PC-9 (cell line): Measurements from ENCODE around the gene HMGCS1. TPM values are rescaled to one million over a fixed set of nuclear protein-coding genes. Genes with fewer than 3 reads are reported as not detected.

Experiments
- Bru-seq: library from RNA; stranded (reverse); fragments of 400-500 nt; gene quantifications from one replicate; lab custom pipeline; 2021; lab: Mats Ljungman, UMichigan
- BruChase-seq, 2 experiments: library from RNA; stranded (reverse); fragments of 400-500 nt; gene quantifications; one replicate each; lab custom pipeline; 2021; lab: Mats Ljungman, UMichigan
- BruUV-seq: library from RNA; stranded (reverse); fragments of 400-500 nt; replicated peaks from 2 replicates; lab custom pipeline; 2021; lab: Mats Ljungman, UMichigan
- CTCF ChIA-PET: fragments of 300-600 bp; sonication (Branson Sonifier 250); formaldehyde crosslinking; loops from one replicate; lab custom pipeline; 2022; ENCODE audit warnings: antibody characterized with exemption; lab: Charles Lee
- POLR2A ChIA-PET: fragments of 300-600 bp; sonication (Branson Sonifier 250); formaldehyde crosslinking; loops from one replicate; lab custom pipeline; 2022; ENCODE audit warnings: antibody characterized with exemption; ENCODE audit not compliant: unreplicated experiment; lab: Charles Lee
- DNase-seq, 2 experiments: peaks; one replicate each; pipeline versions ENCODE4 v3.0.0 to v3.0.0-alpha.2; 2015 to 2022; ENCODE audit warnings: mixed read lengths in 1 of 2
- H2AFZ ChIP-seq: fragments of 200-600 bp; sonication (generic); 2 replicates; pipeline ENCODE4 v1.8.1; 2017; ENCODE audit warnings: antibody characterized with exemption
- H3F3A ChIP-seq: fragments of 200-600 bp; sonication (generic); 2 replicates; pipeline ENCODE4 v1.8.1; 2017; ENCODE audit warnings: antibody characterized with exemption, mild to moderate bottlenecking, low read depth; ENCODE audit not compliant: insufficient read depth
- H3K27ac ChIP-seq: fragments of 200-600 bp; sonication (generic); 2 replicates; pipeline ENCODE4 v1.6.1; 2016; ENCODE audit warnings: mixed run types
- H3K27me3 ChIP-seq: fragments of 200-600 bp; sonication (generic); 2 replicates; pipeline ENCODE4 v1.6.1; 2016; ENCODE audit warnings: low read depth, mixed run types; ENCODE audit not compliant: insufficient read depth
- H3K36me3 ChIP-seq: fragments of 200-600 bp; sonication (generic); 2 replicates; pipeline ENCODE4 v1.6.1; 2016; ENCODE audit warnings: low read depth, mixed run types
- H3K4me1 ChIP-seq: fragments of 200-600 bp; sonication (generic); replicated peaks from 2 replicates; pipeline ENCODE4 v1.6.1; 2016; ENCODE audit warnings: mixed run types; ENCODE audit not compliant: insufficient read depth
- H3K4me2 ChIP-seq: fragments of 200-600 bp; sonication (generic); 2 replicates; pipeline ENCODE4 v1.6.1; 2017; ENCODE audit warnings: mixed run types
- H3K4me3 ChIP-seq: fragments of 200-600 bp; sonication (generic); 2 replicates; pipeline ENCODE4 v1.6.1; 2016; ENCODE audit warnings: mixed run types
- H3K79me2 ChIP-seq: fragments of 200-600 bp; sonication (generic); 2 replicates; pipeline ENCODE4 v1.6.1; 2017; ENCODE audit warnings: low read depth, mixed run types
- H3K9me2 ChIP-seq: fragments of 200-600 bp; sonication (generic); 2 replicates; pipeline ENCODE4 v1.8.1; 2017; ENCODE audit warnings: mild to moderate bottlenecking; ENCODE audit not compliant: insufficient read depth
- H3K9me3 ChIP-seq: fragments of 200-600 bp; sonication (generic); 2 replicates; pipeline ENCODE4 v1.8.1; 2016; ENCODE audit warnings: low read depth; ENCODE audit not compliant: insufficient read depth
- H4K20me1 ChIP-seq: fragments of 200-600 bp; sonication (generic); 2 replicates; pipeline ENCODE4 v1.8.1; 2017; ENCODE audit not compliant: insufficient read depth
- CTCF ChIP-seq: fragments of 200-600 bp; sonication (generic); conservative IDR thresholded peaks from 2 replicates; pipeline ENCODE4 v1.6.1; 2017; ENCODE audit warnings: mixed run types, antibody characterized with exemption, mild to moderate bottlenecking, moderate library complexity
- EZH2 ChIP-seq: fragments of 200-600 bp; sonication (generic); IDR thresholded peaks from 2 replicates; pipeline ENCODE4 v1.8.0; 2017; ENCODE audit warnings: antibody characterized with exemption, low read depth
- intact Hi-C: fragments of 100-400 bp; cut with micrococcal nuclease; formaldehyde crosslinking; loops from one replicate; pipeline ENCODE4 v1.10.0; 2022; ENCODE audit not compliant: unreplicated experiment
- long read RNA-seq: library from polyadenylated mRNA; stranded (forward); transcript quantifications from one replicate; pipeline ENCODE4 v2.0.0, GENCODE V29; 2022
- total RNA-seq: library from RNA; stranded (reverse); gene quantifications from 2 replicates; pipeline ENCODE4 v1.2.3, GENCODE V29; 2021

The HMGCS1 gene
- total RNA-seq: 152 and 189 TPM in 2 replicates
- percentile 100 among the genes with signal in this experiment for Bru-seq, nascent RNA
- BruChase-seq, experiment 1, labeled RNA remaining after a 2-hour chase: percentile 99 among the genes with signal in this experiment
- percentile 99 among the genes with signal in this experiment for BruChase-seq, experiment 2, labeled RNA remaining after a 6-hour chase
- long read RNA-seq, partial matches to known transcripts: 7 of 59 reads
- long read RNA-seq, other reads (novel, unspliced or antisense): 46 of 59 reads

GRCh38 chr5:43313035-43313853 is at the start of gene HMGCS1:
TSS of gene HMGCS1 (minus strand) at chr5:43313412. CDS start at chr5:43298965, 14,447 bp downstream.
- Histone ChIP-seq H3K9me2 (no peaks in the 10 kb centered on the region), H3K4me3 (peak within 1 kb of the TSS; percentile 72), H3K36me3 (peaks cover 27% of the 10 kb centered on the region; the same call in 1 of the 2 replicates), H3K27me3 (no peaks in the 10 kb centered on the region), H3K27ac (peak within 1 kb of the TSS; percentile 73), H3F3A (peaks cover 39% of the 10 kb centered on the region), H4K20me1 (peaks cover 38% of the 10 kb centered on the region), H2AFZ (peak within 1 kb of the TSS; percentile 83), H3K9me3 (peaks cover 6% of the 10 kb centered on the region; the same call in 1 of the 2 replicates), H3K4me2 (peak within 1 kb of the TSS; percentile 78), H3K79me2 (peaks cover 50% of the 10 kb centered on the region), H3K4me1 (peaks cover 66% of the 10 kb centered on the region)
- DNase-seq: peak; percentile 100
- TF ChIP-seq CTCF (peak; percentile 24; the same call in 1 of the 2 replicates), EZH2 (no peak)
- no TSS peak for BruUV-seq
- ChIA-PET POLR2A (interaction anchor here (0.5 to 1.7 kb wide), 18 partner anchors 18 to 784 kb away, joined by 3 to 42 read pairs (median 4); partner anchors contain the start of genes C5orf34, TMEM267 and ZNF131), CTCF (interaction anchor here (0.6 to 3.5 kb wide), 3 partner anchors 76 to 362 kb away, joined by 3 to 35 read pairs (median 6); partner anchors contain the start of gene TMEM267)
- intact Hi-C loops: loop anchor here (1.0 to 10.0 kb wide), 13 partner anchors 76 to 459 kb away; partner anchors contain the start of genes C5orf34, NNT, PAIP1 and TMEM267

GRCh38 chr5:43358726-43359125 is 45.5 kb upstream of the HMGCS1 start:
- TF ChIP-seq EZH2 (no peak), CTCF (no peak)
- no peaks in the 10 kb centered on the region for H3K27me3 ChIP-seq
- peaks cover 13% of the 10 kb centered on the region for H3K9me3 ChIP-seq
- no peaks in the 10 kb centered on the region for H3K4me1 ChIP-seq
- BruUV-seq: no TSS peak
- H3K9me2 ChIP-seq: no peaks in the 10 kb centered on the region
- POLR2A ChIA-PET: no interaction called here
- no peak overlapping the region for H3K4me2 ChIP-seq
- no peaks in the 10 kb centered on the region for H3K36me3 ChIP-seq
- no peak for DNase-seq
- intact Hi-C loops: no loop called here
- H2AFZ ChIP-seq: no peak overlapping the region
- no peaks in the 10 kb centered on the region for H3F3A ChIP-seq
- no peak overlapping the region for H3K27ac ChIP-seq
- CTCF ChIA-PET: no interaction called here
- no peaks in the 10 kb centered on the region for H3K79me2 ChIP-seq
- no peaks in the 10 kb centered on the region for H4K20me1 ChIP-seq
- H3K4me3 ChIP-seq: no peak overlapping the region

GRCh38 chr5:43358301-43358700 is 45.1 kb upstream of the HMGCS1 start:
- Histone ChIP-seq H3K9me2 (no peaks in the 10 kb centered on the region), H3K4me2 (no peak overlapping the region), H3K79me2 (no peaks in the 10 kb centered on the region), H2AFZ (no peak overlapping the region), H3K27me3 (no peaks in the 10 kb centered on the region), H3K36me3 (no peaks in the 10 kb centered on the region), H3K4me1 (no peaks in the 10 kb centered on the region), H3K4me3 (no peak overlapping the region), H4K20me1 (no peaks in the 10 kb centered on the region), H3F3A (no peaks in the 10 kb centered on the region), H3K9me3 (peaks cover 13% of the 10 kb centered on the region), H3K27ac (no peak overlapping the region)
- ChIA-PET POLR2A (no interaction called here), CTCF (no interaction called here)
- DNase-seq: no peak
- TF ChIP-seq EZH2: no peak
- no peak for TF ChIP-seq CTCF
- no TSS peak for BruUV-seq
- intact Hi-C loops: no loop called here
